ENCODE measurements around the gene YTHDF1. TPM values are rescaled to one million over a fixed set of nuclear protein-coding genes. Genes with fewer than 3 reads are reported as not detected.

YTHDF1 gene
- total and polyA plus RNA-seq, 2 donors from 2014 or later, result 21.9 to 43.1 TPM

GRCh38 chr20:63149531-63150192 lies 66.3 kb downstream of the YTHDF1 start:
- Histone ChIP-seq H3K27me3 (ENCODE audit: control insufficient read depth, insufficient read depth, low read length) (peaks cover 2% of the 10 kb centered on the region), H3K36me3 (ENCODE audit: control insufficient read depth in 2 of 3, insufficient read depth in 3 of 3, low read length in 3 of 3) (no peaks in the 10 kb centered on the region), H3K27ac (ENCODE audit: low read depth in 2 of 2, low read length in 2 of 2) (no peak overlapping the region), H3K4me1 (ENCODE audit: control insufficient read depth in 2 of 3, insufficient read depth in 2 of 3, low read depth in 1 of 3, low read length in 3 of 3) (no peaks in the 10 kb centered on the region), H3K9ac (ENCODE audit: low read length in 3 of 3) (no peak overlapping the region), H3K4me3 (ENCODE audit: low read length in 3 of 3) (no peak overlapping the region), H3K9me3 (ENCODE audit: control insufficient read depth in 2 of 3, insufficient read depth in 1 of 3, low read length in 3 of 3) (peaks cover 0 to 11% (median 2%) of the 10 kb centered on the region in 3 donors)
- DNase-seq (peak in 1 of 5 donors; percentile 38), FAIRE-seq (no peak)
- intact Hi-C loops (cut with DNase I), result no loop called here
- TF ChIP-seq CTCF (IDR thresholded peaks at IDR 0.05; ENCODE audit: borderline replicate concordance, extremely low read depth, insufficient read depth), result no peak

- FAIRE-seq (no peak), DNase-seq (peak in 1 of 5 donors; percentile 59)
- peaks cover 2% of the 10 kb centered on the region for H3K27me3 ChIP-seq (ENCODE audit: control insufficient read depth, insufficient read depth, low read length)
- H3K36me3 ChIP-seq (ENCODE audit: control insufficient read depth in 2 of 3, insufficient read depth in 3 of 3, low read length in 3 of 3), result no peaks in the 10 kb centered on the region
- no peak for TF ChIP-seq CTCF (IDR thresholded peaks at IDR 0.05; ENCODE audit: borderline replicate concordance, extremely low read depth, insufficient read depth)
- no peak overlapping the region for H3K4me3 ChIP-seq (ENCODE audit: low read length in 3 of 3)
- H3K4me1 ChIP-seq (ENCODE audit: control insufficient read depth in 2 of 3, insufficient read depth in 2 of 3, low read depth in 1 of 3, low read length in 3 of 3), result no peaks in the 10 kb centered on the region
- H3K9me3 ChIP-seq (ENCODE audit: control insufficient read depth in 2 of 3, insufficient read depth in 1 of 3, low read length in 3 of 3), result peaks cover 0 to 11% (median 2%) of the 10 kb centered on the region in 3 donors
- H3K9ac ChIP-seq (ENCODE audit: low read length in 3 of 3), result no peak overlapping the region
- no peak overlapping the region for H3K27ac ChIP-seq (ENCODE audit: low read depth in 2 of 2, low read length in 2 of 2)
- intact Hi-C loops (cut with DNase I), result no loop called here
These were observed 67.2 kb downstream of the YTHDF1 start for GRCh38 chr20:63148696-63149095.

- intact Hi-C loops (cut with DNase I), result no loop called here
- Histone ChIP-seq H3K27ac (ENCODE audit: low read depth in 2 of 2, low read length in 2 of 2) (no peak overlapping the region), H3K9ac (ENCODE audit: low read length in 3 of 3) (no peak overlapping the region), H3K27me3 (ENCODE audit: control insufficient read depth, insufficient read depth, low read length) (peaks cover 2% of the 10 kb centered on the region), H3K36me3 (ENCODE audit: control insufficient read depth in 2 of 3, insufficient read depth in 3 of 3, low read length in 3 of 3) (no peaks in the 10 kb centered on the region), H3K9me3 (ENCODE audit: control insufficient read depth in 2 of 3, insufficient read depth in 1 of 3, low read length in 3 of 3) (peaks cover 0 to 11% (median 2%) of the 10 kb centered on the region in 3 donors), H3K4me1 (ENCODE audit: control insufficient read depth in 2 of 3, insufficient read depth in 2 of 3, low read depth in 1 of 3, low read length in 3 of 3) (no peaks in the 10 kb centered on the region), H3K4me3 (ENCODE audit: low read length in 3 of 3) (no peak overlapping the region)
- no peak for DNase-seq
- no peak for FAIRE-seq
- TF ChIP-seq CTCF (IDR thresholded peaks at IDR 0.05; ENCODE audit: borderline replicate concordance, extremely low read depth, insufficient read depth), result no peak
These were observed 68.4 kb downstream of the YTHDF1 start for GRCh38 chr20:63147532-63147931.

Small RNA genes within 50 kb of the gene (microRNA-seq; reads per million reads assigned to microRNA genes)
- not detected for gene MIR124-3
- gene MIR3196, result not detected

Other genes starting within 250 kb of the YTHDF1 start
- not detected for gene BHLHE23, start 209.2 kb downstream of the YTHDF1 start, total RNA-seq
- gene BHLHE23, start 209.2 kb downstream of the YTHDF1 start, polyA plus RNA-seq (ENCODE audit: insufficient read depth, low read depth, low replicate concordance), result not detected
- 4.0 TPM for gene BIRC7, start 19.8 kb upstream of the YTHDF1 start, total RNA-seq
- gene BIRC7, start 19.8 kb upstream of the YTHDF1 start, polyA plus RNA-seq (ENCODE audit: insufficient read depth, low read depth, low replicate concordance), result 0.30 TPM
- gene NKAIN4, start 38.3 kb upstream of the YTHDF1 start, total RNA-seq, result 29.7 TPM
- 107 TPM for gene NKAIN4, start 38.3 kb upstream of the YTHDF1 start, polyA plus RNA-seq (ENCODE audit: insufficient read depth, low read depth, low replicate concordance)
- gene ARFGAP1, start 56.7 kb upstream of the YTHDF1 start, total RNA-seq, result 84.3 TPM
- gene ARFGAP1, start 56.7 kb upstream of the YTHDF1 start, polyA plus RNA-seq (ENCODE audit: insufficient read depth, low read depth, low replicate concordance), result 40.4 TPM
- gene COL20A1, start 77.1 kb upstream of the YTHDF1 start, total RNA-seq, result not detected
- gene COL20A1, start 77.1 kb upstream of the YTHDF1 start, polyA plus RNA-seq (ENCODE audit: insufficient read depth, low read depth, low replicate concordance), result 0.58 TPM
- gene CHRNA4, start 145.2 kb upstream of the YTHDF1 start, total RNA-seq, result 0.44 TPM
- gene CHRNA4, start 145.2 kb upstream of the YTHDF1 start, polyA plus RNA-seq (ENCODE audit: insufficient read depth, low read depth, low replicate concordance), result 0.67 TPM